ENCODE results near the gene CAPS. TPM values are rescaled to one million over a fixed set of nuclear protein-coding genes. Genes with fewer than 3 reads are reported as not detected.

The CAPS gene
- total RNA-seq, 1 donor from 2014 or later = 3.4 TPM

DNA sequence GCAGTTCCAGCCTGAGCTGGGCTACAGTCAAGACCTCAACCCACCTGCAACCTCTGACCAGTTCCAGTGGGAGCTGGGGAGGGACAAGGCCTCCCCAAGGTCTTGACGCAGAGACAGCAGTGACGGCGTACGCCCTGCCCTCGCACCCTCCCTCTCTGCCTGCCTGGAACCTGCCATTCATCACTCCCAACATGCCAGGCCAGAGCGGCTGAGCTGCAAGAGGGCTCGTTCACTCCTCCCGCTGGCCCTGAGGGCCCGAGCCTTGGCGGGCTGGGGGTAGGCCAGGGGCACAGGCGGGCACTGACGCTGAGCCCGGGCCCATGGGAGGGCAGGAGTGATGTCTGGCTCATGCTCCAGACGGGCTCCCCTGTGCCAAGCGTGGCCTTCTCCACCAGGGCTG lies 18.6 kb upstream of the CAPS start:
- H3K27ac Mint-ChIP-seq = no peak overlapping the region
- peaks cover 8% of the 10 kb centered on the region for H3K36me3 Mint-ChIP-seq (ENCODE audit: low read depth)
- no peaks in the 10 kb centered on the region for H3K27me3 Mint-ChIP-seq (ENCODE audit: insufficient read depth)
- H3K4me3 Mint-ChIP-seq = no peak overlapping the region
- no peak for DNase-seq (ENCODE audit: low spot score)
- intact Hi-C loops (cut with micrococcal nuclease) = no loop called here
- no peaks in the 10 kb centered on the region for H3K9me3 Mint-ChIP-seq
- no peaks in the 10 kb centered on the region for H3K4me1 Mint-ChIP-seq (ENCODE audit: low read depth)

- intact Hi-C loops (cut with micrococcal nuclease) = no loop called here
- DNase-seq (ENCODE audit: low spot score) = no peak
- H3K4me3 Mint-ChIP-seq = no peak overlapping the region
- peaks cover under 1% of the 10 kb centered on the region for H3K4me1 Mint-ChIP-seq (ENCODE audit: low read depth)
- no peak overlapping the region for H3K27ac Mint-ChIP-seq
- H3K9me3 Mint-ChIP-seq = no peaks in the 10 kb centered on the region
- H3K36me3 Mint-ChIP-seq (ENCODE audit: low read depth) = peaks cover 8% of the 10 kb centered on the region
- no peaks in the 10 kb centered on the region for H3K27me3 Mint-ChIP-seq (ENCODE audit: insufficient read depth)
Observed at GRCh38 chr19:5895890-5896289, 18.2 kb upstream of the CAPS start.

DNA sequence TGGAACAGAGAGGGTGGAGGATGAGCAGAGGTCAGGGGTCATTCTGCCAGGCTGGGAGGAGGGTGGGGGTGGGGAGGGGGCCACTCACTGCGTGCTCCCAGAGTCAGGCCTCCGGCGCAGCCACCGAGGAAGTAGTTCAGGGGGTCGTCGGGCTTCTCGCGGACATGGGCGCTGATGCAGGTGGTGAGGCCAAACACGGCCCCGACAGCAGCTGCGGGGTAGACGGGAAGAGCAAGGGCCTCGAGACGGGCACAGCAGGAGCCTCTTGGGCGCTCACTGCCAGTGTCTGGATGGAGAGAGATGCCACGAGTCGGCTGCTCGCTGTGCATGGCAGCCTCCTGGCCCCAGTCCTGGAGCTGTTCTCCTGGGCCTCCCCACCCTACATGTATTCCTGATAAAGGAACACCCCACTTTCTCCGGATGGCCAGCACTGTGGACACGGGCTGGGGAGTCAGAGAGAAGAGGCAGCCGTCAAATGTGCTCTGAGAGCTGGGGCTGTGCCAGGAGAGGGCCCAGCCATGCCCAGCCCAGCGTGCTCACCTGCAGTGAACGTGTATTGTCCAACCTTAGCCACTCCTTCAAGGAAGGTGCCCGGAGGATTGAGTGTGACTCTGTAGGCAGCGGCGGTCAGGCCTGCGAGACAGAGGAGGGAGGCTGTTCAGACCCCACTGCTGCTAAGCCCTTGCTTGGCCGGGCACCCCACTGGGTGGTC lies 17.5 kb upstream of the CAPS start:
- H3K27me3 Mint-ChIP-seq (ENCODE audit: insufficient read depth) = no peaks in the 10 kb centered on the region
- H3K27ac Mint-ChIP-seq = no peak overlapping the region
- intact Hi-C loops (cut with micrococcal nuclease) = no loop called here
- DNase-seq (ENCODE audit: low spot score) = no peak
- no peaks in the 10 kb centered on the region for H3K9me3 Mint-ChIP-seq
- H3K4me1 Mint-ChIP-seq (ENCODE audit: low read depth) = peaks cover 5% of the 10 kb centered on the region
- peaks cover 11% of the 10 kb centered on the region for H3K36me3 Mint-ChIP-seq (ENCODE audit: low read depth)
- H3K4me3 Mint-ChIP-seq = no peak overlapping the region

GRCh38 chr19:5897189-5897969 lies 16.7 kb upstream of the CAPS start:
- Mint-ChIP-seq H3K27me3 (ENCODE audit: insufficient read depth) (no peaks in the 10 kb centered on the region), H3K4me3 (no peak overlapping the region), H3K36me3 (ENCODE audit: low read depth) (peaks cover 11% of the 10 kb centered on the region), H3K9me3 (no peaks in the 10 kb centered on the region), H3K4me1 (ENCODE audit: low read depth) (peaks cover 5% of the 10 kb centered on the region), H3K27ac (no peak overlapping the region)
- intact Hi-C loops (cut with micrococcal nuclease) = no loop called here
- DNase-seq (ENCODE audit: low spot score) = no peak

- no peak for DNase-seq (ENCODE audit: low spot score)
- Mint-ChIP-seq H3K36me3 (ENCODE audit: low read depth) (peaks cover 11% of the 10 kb centered on the region), H3K9me3 (no peaks in the 10 kb centered on the region), H3K27ac (no peak overlapping the region), H3K4me1 (ENCODE audit: low read depth) (peaks cover 10% of the 10 kb centered on the region), H3K4me3 (peak overlapping the region; percentile 26), H3K27me3 (ENCODE audit: insufficient read depth) (no peaks in the 10 kb centered on the region)
- intact Hi-C loops (cut with micrococcal nuclease) = loop anchor here (5.0 kb wide), 2 partner anchors 212 to 278 kb away; partner anchors contain the start of genes RFX2, SAFB and SAFB2
Observed at GRCh38 chr19:5899728-5900526, 14.1 kb upstream of the CAPS start.

DNA sequence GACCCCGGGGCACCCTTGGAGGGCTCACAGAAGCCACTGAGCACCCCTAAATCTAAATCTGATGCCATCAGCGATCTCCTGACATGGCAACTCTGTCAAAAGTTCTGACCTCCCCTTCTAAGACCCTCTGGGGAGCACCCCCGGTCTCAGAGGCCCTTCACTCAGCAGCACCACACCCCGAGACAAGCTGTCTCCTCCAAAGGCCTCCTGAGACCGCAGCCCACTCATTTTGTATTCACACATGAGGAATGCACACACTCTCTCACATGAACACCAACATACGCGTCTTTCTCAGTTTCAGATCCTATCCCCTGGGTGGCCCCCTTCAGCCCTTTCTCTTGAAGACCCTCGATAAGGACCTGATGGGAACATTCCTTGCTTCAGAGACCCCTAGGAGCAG lies 13.1 kb upstream of the CAPS start:
- Mint-ChIP-seq H3K9me3 (no peaks in the 10 kb centered on the region), H3K27me3 (ENCODE audit: insufficient read depth) (no peaks in the 10 kb centered on the region), H3K36me3 (ENCODE audit: low read depth) (peaks cover 9% of the 10 kb centered on the region), H3K4me1 (ENCODE audit: low read depth) (peaks cover 14% of the 10 kb centered on the region), H3K4me3 (peak overlapping the region; percentile 21), H3K27ac (peak overlapping the region; percentile 40)
- intact Hi-C loops (cut with micrococcal nuclease) = loop anchor here (5.0 kb wide), 2 partner anchors 211 to 279 kb away; partner anchors contain the start of genes RFX2, SAFB and SAFB2
- DNase-seq (ENCODE audit: low spot score) = no peak

DNA sequence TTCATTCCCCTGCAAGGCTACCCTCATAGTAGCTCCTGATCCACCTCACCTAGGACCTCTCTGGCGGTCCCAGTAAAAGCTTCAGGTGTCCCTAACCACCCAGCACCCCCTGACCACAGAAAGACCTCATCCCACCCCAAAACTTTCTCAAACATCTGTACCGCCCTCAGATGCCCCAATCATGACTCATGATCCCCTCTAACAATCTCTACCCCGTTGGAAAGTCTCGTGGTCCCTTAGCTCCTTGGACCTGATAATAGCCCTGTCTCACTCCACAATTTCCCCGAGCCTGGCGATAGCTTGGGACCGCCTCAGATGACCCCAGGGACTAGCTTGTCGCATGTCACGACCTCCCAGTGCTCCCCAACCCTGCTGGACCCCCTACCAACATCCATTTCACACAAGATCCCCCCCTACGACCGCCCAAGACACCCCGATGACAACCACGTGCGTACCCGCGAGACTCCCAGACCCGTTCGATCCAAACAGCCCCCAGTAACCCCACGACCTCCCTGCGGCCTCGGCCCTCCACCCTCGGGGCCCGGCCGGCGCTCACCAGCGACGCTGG lies 10.9 kb upstream of the CAPS start:
- Mint-ChIP-seq H3K9me3 (no peaks in the 10 kb centered on the region), H3K4me3 (peak overlapping the region; percentile 99), H3K27me3 (ENCODE audit: insufficient read depth) (no peaks in the 10 kb centered on the region), H3K36me3 (ENCODE audit: low read depth) (peaks cover 11% of the 10 kb centered on the region), H3K27ac (peak overlapping the region; percentile 97), H3K4me1 (ENCODE audit: low read depth) (peaks cover 30% of the 10 kb centered on the region)
- intact Hi-C loops (cut with micrococcal nuclease) = loop anchor here (5.0 kb wide), 2 partner anchors 209 to 281 kb away; partner anchors contain the start of genes RFX2, SAFB and SAFB2
- DNase-seq (ENCODE audit: low spot score) = no peak

DNA sequence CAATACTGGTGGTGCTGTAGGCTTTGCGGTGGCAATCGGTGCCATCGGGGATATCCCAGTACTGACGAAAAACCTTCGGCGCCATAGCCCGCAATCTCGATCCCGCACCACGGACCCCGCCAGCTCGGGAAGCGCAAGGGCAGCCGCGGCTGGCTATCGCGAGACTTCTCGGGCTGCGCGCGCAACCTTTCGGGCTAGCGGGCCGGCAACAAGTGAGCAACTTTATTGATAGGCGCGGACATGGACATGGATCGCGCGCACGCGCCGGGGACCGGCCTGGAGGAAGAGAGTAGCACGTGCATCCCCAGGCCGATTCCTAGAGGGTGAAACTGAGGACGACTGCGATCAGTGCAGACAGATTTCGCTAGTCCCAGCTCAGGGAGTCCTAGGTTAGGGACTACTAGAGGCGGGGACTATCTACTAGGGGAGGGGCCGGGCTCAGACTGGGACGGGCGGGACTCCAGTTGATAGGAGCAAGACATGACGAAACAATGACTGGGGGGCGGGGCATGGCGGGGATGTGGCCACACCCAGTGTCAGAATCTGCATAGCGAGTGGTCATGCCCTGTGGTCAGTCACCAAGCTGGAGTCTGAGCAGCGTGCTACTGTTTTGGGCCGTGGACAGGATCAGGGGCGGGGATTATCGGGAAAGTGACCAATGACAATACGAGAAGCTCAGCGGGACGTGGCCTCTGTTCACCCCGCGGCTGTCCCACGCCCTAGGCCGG lies 10.3 kb upstream of the CAPS start, which contains the start of gene NDUFA11:
Gene NDUFA11, minus strand, starts transcription at position 167 of the 728 bp plus-strand sequence. Its CDS starts 82 bp downstream, at position 85.
- Mint-ChIP-seq H3K27ac (peak within 1 kb of the TSS; percentile 97), H3K4me1 (ENCODE audit: low read depth) (peaks cover 30% of the 10 kb centered on the region), H3K9me3 (no peaks in the 10 kb centered on the region), H3K36me3 (ENCODE audit: low read depth) (peaks cover 11% of the 10 kb centered on the region), H3K4me3 (peak within 1 kb of the TSS; percentile 99), H3K27me3 (ENCODE audit: insufficient read depth) (no peaks in the 10 kb centered on the region)
- peak; percentile 94 for DNase-seq (ENCODE audit: low spot score)
- intact Hi-C loops (cut with micrococcal nuclease) = loop anchor here (1.0 to 5.0 kb wide), 13 partner anchors 50 to 557 kb away; partner anchors contain the start of genes ALKBH7, CATSPERD, LONP1 and MICOS13

DNA sequence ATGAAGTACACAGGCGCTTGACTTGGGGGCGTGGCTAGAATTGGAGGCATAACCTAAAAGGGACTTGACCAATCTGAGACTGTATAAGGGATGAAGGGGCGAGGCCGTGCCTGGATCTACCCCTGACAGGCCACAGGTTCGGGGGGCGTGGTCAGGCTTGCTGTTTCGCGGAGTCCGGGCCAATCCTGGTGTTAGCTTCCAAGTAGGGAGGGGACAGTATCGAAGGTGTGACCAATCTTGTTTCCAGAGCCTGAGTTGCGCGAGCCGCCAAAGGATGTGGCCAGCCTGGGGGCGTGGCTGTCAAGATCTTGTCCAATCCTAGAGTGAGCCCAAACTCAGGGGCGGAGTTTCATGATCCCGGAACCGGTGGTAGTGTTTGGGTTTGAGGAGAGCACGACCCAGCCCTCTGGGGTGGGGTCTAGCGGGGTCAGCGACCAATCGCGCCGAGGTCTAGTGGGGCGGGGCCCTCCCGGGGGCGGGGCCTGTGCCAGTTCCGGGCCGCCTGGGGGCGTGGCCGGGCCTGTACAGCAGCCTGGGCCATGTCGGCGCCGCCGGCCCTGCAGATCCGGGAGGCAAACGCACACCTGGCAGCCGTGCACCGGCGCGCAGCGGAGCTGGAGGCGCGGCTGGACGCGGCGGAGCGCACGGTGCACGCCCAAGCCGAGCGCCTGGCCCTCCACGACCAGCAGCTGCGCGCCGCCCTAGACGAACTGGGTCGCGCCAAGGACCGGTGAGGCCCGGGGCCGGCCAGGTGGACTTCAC lies 9.5 kb upstream of the CAPS start, which contains the start of gene VMAC:
Gene VMAC, plus strand, starts transcription at position 521 of the 762 bp plus-strand sequence. Its CDS starts 19 bp downstream, at position 540.
- peaks cover 11% of the 10 kb centered on the region for H3K36me3 Mint-ChIP-seq (ENCODE audit: low read depth)
- peak; percentile 100 for DNase-seq (ENCODE audit: low spot score)
- no peaks in the 10 kb centered on the region for H3K9me3 Mint-ChIP-seq
- intact Hi-C loops (cut with micrococcal nuclease) = loop anchor here (1.0 to 5.0 kb wide), 13 partner anchors 49 to 556 kb away; partner anchors contain the start of genes ALKBH7, CATSPERD, LONP1 and MICOS13
- peaks cover 30% of the 10 kb centered on the region for H3K4me1 Mint-ChIP-seq (ENCODE audit: low read depth)
- no peaks in the 10 kb centered on the region for H3K27me3 Mint-ChIP-seq (ENCODE audit: insufficient read depth)
- H3K27ac Mint-ChIP-seq = peak within 1 kb of the TSS; percentile 97
- peak within 1 kb of the TSS; percentile 99 for H3K4me3 Mint-ChIP-seq

- H3K27me3 Mint-ChIP-seq (ENCODE audit: insufficient read depth) = no peaks in the 10 kb centered on the region
- intact Hi-C loops (cut with micrococcal nuclease) = no loop called here
- H3K27ac Mint-ChIP-seq = peak overlapping the region; percentile 72
- H3K4me3 Mint-ChIP-seq = peak overlapping the region; percentile 99
- H3K4me1 Mint-ChIP-seq (ENCODE audit: low read depth) = peaks cover 30% of the 10 kb centered on the region
- H3K9me3 Mint-ChIP-seq = no peaks in the 10 kb centered on the region
- no peak for DNase-seq (ENCODE audit: low spot score)
- H3K36me3 Mint-ChIP-seq (ENCODE audit: low read depth) = peaks cover 8% of the 10 kb centered on the region
Observed at GRCh38 chr19:5905114-5905778, 8.8 kb upstream of the CAPS start.

- Mint-ChIP-seq H3K9me3 (no peaks in the 10 kb centered on the region), H3K4me1 (ENCODE audit: low read depth) (peaks cover 25% of the 10 kb centered on the region), H3K4me3 (peak overlapping the region; percentile 52), H3K36me3 (ENCODE audit: low read depth) (peaks cover 2% of the 10 kb centered on the region), H3K27ac (peak overlapping the region; percentile 59), H3K27me3 (ENCODE audit: insufficient read depth) (no peaks in the 10 kb centered on the region)
- no peak for DNase-seq (ENCODE audit: low spot score)
- intact Hi-C loops (cut with micrococcal nuclease) = no loop called here
Observed at GRCh38 chr19:5907241-5907640, 6.8 kb upstream of the CAPS start.

Measured in activated T-helper 1 cell treated with anti-CD3 and anti-CD28 coated beads, Interleukin-12 subunit alpha, Interleukin-12 subunit beta, Interleukin-2, Interleukin-4 antibody, amounts not matched to agents 30 ng/mL and 10 ng/mL and 1 ng/mL, durations not matched to agents 14 hours and 24 hours and 36 hours (primary cell).